ENCODE data around the gene GSTO1.

Gene GSTO1

DNA sequence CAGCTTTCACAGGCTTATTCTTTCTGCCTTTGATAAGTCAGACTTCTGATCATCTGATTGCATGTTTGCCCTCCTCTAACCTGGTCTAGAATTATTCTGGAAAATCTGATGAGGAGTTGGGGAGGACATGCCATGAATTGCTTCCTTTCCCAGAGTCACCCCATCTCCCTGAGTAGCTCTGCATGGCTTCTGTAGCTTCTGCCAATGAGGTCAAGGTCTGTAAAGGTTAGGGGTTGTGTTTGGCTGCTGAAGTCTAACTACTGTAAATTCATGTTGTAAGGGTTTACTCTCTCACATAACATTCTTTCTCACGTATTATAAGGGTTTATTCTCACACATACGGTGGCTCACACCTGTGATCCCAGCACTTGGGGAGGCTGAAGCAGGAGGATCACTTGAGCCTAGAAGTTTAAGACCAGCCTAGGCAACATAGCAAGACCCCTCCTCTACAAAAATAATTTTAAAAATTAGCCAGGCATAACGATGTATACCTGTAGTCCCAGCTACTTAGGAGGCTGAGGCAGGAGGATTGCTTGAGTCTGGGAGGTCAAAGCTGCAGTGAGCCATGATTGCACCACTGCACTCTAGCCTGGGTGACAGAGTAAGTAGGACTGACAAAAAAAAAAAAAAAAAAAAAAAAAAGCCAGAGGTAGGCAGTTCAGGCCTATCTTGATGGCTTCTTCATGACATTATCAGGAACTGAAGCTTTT lies 25.0 kb downstream of the GSTO1 start:
- no peak for DNase-seq

DNA sequence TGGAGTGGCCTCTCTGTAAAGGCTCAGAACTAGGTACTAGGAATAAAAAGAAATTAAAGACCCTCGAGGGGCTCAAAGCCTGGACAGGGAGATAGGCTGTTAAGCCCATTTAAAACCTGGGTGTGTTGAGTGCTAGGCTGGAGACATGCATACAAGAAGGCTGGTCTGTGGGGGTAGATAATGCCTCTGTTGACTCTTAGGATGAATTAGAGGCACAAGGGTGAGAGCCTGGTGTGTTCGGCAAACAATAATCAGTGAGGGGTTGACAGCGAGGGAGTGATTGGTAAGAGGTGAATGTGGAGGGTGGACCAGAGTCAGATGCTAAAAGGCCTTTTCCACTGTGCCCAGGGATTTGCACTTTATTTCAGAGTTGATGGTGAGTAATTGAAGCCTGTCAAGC lies 27.0 kb downstream of the GSTO1 start:
- no peak for DNase-seq

- no peak for DNase-seq
Observed at GRCh38 chr10:104284846-104285245, 30.2 kb downstream of the GSTO1 start.

DNA sequence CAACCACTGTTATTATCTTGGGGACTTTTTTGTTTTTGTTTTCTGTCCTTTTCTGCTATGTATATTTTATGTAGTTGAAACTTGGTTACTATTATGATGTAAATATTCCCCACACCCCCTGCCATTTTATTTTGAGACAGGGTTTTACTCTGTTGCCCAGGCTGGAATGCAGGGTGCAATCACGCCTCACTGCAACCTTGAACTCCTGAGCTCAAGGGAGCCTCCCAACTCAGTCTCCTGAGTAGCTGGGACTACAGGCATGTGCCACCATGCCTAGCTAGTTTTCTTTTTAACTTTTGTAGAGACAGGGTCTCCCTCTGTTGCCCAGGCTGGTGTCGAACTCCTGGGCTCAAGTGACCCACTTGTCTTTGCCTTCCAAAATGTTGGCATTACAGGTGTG lies 32.2 kb downstream of the GSTO1 start:
- DNase-seq = no peak

DNA sequence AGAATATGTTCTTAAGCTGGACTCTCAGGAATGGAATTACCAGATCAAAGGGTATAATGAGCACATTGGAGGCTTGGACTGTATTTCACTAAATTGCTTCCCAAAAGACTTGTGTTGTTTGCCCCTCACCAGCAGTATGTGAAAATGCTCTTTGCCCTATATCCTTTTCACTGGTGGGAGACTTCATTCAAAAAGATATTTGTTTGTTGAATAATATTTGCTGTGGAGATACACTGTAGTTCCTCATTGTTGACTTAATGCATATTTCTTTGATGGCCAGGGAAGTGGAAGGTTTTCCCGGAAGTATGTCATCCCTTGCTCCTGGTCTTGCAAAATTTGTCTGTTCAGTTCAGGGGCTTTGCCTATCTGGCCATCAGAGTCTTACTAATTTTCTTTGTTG lies 33.7 kb downstream of the GSTO1 start:
- DNase-seq = no peak

- peak; percentile 46 for DNase-seq
Observed at GRCh38 chr10:104291439-104291951, 36.8 kb downstream of the GSTO1 start.

DNA sequence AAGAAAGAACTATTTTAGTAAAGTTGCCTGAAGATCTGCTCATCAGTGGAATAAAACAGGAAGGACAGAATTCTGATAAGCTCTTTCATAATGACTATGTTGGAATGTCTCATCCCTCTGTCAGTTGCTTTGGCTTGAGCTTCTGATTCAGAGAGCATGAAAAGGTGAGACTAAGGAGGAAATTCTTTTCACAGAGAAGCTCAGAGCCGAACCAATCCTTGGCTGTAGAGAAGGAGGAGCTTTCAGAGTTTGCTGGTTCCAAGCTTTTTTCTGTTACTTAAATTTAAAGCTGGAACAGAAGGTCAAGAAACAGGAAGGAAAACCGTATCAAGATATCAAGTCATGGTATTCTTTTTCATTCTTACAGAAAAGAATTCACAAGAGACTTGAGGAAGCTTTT lies 38.3 kb downstream of the GSTO1 start:
- DNase-seq = no peak

DNA sequence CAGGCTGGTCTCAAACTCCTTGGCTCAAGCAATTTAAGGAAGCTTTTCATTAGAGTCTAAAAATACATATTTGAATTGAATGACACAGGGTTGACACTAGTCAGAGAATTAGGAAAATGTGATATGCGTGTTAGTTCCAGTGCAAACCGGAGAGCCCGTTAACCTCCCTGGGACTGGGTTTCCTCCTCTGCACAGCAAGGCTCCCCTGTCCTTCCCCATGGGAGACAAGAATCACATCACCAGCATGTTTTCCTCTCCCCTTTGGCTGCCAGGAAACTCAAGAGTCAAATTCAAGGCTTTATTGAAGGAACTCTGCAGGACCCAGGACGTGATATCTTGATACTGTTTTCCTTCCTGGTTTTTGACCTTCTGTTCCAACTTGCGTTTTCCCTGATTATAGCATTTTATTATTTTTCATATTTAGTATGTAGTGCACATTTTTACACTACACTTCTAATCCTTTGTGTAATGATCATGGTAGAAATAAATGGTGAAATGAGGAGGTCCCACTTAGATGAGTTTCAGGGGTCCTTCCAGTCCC lies 39.2 kb downstream of the GSTO1 start:
- DNase-seq = no peak

DNA sequence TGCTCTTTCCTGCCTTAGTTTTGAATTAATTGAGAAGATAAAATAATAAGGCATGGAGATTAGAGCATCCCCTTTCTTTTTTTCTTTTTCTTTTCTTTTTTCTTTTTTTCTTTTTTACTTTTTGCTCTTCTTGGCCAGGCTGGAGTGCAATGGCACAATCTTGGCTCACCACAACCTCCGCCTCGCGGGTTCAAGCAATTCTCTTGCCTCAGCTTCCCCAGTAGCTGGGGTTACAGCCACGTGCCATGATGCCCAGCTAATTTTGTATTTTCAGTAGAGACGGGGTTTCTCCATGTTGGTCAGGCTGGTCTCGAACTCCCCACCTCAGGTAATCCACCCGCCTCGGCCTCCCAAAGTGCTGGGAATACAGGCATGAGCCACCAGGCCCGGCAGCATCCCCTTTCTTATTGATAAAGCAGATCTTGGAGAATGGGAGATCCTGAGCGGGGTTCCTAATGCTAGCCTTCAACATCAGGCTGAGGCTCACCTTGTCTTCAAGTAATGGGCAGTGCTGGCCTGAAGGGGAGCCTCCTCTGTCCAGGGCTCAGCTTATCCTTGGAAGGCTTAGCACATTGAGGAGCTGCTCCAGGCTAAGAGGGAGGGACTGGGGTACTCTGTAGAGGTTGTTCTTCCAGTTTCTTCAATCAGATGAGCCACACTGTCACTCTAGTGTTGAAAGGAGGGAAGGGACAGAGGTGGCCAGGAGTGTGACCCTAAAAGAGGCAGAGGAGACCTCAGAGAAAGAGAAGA lies 42.2 kb downstream of the GSTO1 start:
- no peak for DNase-seq

GRCh38 chr10:104297697-104298660 lies 43.3 kb downstream of the GSTO1 start:
- DNase-seq = no peak

GRCh38 chr10:104299031-104299904 lies 44.6 kb downstream of the GSTO1 start:
- DNase-seq = no peak

GRCh38 chr10:104300002-104300735 lies 45.5 kb downstream of the GSTO1 start:
- DNase-seq = no peak

- peak; percentile 3 for DNase-seq
Observed at GRCh38 chr10:104300736-104301292, 46.1 kb downstream of the GSTO1 start.

DNA sequence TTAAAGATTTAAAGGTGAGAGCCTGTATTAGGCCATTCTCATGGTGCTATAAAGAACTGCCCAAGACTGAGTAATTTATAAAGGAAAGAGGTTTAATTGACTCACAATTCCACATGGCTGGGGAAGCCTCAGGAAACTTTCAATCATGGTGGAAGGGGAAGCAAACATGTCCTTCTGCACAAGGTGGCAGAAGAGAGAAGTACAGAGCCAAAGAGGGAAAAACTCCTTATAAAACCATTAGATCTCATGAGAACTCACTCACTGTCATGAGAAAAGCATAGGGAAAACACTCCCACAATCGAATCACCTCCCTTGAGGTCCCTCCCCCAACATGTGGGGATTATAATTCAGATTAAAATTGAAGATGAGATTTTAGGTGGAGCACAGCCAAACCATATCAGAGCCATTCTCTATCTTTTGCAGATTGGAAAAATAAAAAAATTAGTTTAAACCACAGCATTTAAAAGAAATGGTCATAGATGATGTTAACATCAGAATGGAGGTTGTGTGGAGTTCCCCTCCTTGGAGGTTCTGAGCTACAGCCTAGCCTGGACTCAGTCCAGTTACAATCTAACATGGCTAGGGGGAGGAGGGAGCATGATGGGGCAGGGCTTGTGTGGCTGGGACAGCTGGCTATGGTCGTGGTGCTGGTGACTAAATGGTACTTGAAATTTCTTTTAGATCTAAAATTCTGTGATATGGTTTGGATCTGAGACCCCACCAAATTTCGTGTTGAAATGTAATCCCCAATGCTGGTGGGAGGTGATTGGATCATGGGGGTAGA lies 47.4 kb downstream of the GSTO1 start:
- DNase-seq = no peak

GRCh38 chr10:104303594-104304355 lies 49.1 kb downstream of the GSTO1 start:
- no peak for DNase-seq

DNA sequence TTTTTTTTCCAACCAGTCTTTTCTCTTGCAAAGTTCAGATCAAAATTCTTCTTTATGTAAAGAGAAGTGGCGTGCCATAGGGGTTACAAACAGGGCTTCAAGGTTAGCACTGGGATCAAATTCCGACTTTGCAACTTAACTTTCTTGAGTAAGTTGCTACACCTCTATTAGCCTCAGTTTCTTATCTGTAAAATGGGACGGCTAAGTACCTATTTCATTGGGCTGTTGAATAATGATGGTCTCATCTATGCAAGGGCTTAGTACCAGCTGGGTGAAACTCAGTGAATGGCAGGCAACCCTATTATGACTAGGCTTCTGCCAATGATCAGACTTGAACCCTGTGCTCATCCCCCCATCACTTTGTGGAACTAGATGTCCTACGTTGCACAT lies 49.7 kb downstream of the GSTO1 start:
- DNase-seq = no peak

DNA sequence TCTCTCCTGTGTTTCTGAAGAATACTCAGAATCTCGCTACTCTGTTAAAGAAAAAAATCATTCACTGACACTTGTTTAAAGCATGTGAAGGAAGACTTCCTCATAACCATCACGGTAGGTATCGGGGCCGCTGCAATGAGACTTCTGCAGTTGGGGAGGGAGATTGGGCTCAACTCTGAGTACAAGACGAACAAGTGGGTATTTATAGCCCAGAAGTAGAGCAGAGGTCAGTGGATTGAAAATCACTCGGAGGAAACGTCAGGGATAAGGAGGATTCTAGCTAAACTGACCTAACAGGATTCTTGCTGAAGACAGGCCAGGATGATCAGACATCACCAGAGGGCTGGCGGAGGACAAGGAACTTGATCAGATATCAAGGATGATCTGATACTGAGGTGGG lies 50.2 kb downstream of the GSTO1 start:
- no peak for DNase-seq

DNA sequence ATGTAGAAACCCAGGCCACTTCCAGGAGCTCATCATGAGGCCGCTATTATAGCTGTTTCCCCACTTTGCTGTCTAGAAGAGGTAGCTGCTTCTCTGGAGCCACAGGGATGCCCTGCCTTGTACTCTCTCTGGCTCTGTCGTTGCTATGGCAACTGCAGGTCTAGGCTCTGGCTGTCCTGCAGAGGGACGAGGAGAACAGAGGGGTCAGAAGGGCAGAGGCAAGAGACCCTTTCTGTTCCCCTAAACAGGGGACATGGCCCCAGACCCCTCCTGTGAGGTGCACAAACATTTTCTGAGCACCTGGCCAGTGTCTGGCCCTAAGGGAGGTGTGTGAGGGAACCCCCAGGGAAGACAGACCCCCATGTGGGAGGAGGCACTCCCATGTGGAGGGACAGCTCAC lies 52.2 kb downstream of the GSTO1 start:
- DNase-seq = no peak
